Gastrocnemius medialis (tissue), 4 donors: Measurements from ENCODE around the gene CRTC2.

Experiments used
- POLR2A ChIP-seq, 2 donors: fragments of 450-650 bp; IDR thresholded peaks; one replicate each; pipeline ENCODE4 v1.6.1; 2017; ENCODE audit warnings: antibody characterized with exemption in 2 of 2, mild to moderate bottlenecking in 2 of 2, moderate library complexity in 2 of 2
- TF ChIP-seq, protein P1 (sequence below), 5 experiments: fragments of 450-650 bp in 3 of 5; fragments of 200-600 bp in 2 of 5; sonication (generic) in 2 of 5; IDR thresholded peaks in 4 of 5; conservative IDR thresholded peaks in 1 of 5; 1 replicate in 4 of 5; 2 replicates in 1 of 5; pipeline ENCODE4 v1.5.1; 2016 to 2019; ENCODE audit warnings: antibody characterized with exemption in 5 of 5, mild to moderate bottlenecking in 3 of 5, moderate library complexity in 3 of 5

DNA sequence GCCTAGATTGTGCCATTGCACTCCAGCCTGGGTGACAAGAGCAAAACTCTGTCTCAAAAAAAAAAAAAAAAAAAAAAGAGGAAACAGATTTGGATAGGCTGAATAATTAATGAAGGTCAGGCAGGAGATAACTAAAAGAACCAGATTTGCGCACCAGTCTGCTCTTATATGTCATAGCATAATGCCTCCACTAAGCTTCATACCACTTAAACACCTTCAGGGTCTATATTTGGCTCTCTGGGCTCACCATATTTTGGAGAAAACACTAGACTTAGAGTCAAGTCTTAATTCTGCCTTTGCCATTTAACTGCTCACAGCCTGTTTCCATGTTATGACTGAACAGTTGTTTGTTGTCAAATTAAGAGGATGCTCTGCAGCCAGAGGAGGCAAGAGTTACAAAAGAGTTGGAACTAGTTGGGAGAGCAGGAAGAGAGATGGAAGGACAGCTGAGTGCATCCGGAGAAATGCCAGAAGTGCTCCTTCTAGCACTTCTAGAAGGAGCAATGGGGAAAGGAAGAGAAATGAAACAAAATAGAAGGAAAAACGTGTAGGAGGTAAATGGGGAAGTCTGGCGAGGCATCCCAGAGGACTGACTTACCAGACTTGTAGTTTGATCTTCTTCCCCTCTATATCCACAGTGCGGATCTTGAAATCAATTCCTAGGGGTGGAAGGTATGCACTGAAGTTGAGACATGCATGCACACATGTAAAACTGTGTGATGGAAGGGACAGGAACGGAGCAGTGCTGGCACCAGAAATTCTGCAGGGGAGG, 25.9 kb upstream of the CRTC2 start:
- TF ChIP-seq POLR2A (IDR thresholded peaks at IDR 0.05): no peak
- TF ChIP-seq, protein P1, sequence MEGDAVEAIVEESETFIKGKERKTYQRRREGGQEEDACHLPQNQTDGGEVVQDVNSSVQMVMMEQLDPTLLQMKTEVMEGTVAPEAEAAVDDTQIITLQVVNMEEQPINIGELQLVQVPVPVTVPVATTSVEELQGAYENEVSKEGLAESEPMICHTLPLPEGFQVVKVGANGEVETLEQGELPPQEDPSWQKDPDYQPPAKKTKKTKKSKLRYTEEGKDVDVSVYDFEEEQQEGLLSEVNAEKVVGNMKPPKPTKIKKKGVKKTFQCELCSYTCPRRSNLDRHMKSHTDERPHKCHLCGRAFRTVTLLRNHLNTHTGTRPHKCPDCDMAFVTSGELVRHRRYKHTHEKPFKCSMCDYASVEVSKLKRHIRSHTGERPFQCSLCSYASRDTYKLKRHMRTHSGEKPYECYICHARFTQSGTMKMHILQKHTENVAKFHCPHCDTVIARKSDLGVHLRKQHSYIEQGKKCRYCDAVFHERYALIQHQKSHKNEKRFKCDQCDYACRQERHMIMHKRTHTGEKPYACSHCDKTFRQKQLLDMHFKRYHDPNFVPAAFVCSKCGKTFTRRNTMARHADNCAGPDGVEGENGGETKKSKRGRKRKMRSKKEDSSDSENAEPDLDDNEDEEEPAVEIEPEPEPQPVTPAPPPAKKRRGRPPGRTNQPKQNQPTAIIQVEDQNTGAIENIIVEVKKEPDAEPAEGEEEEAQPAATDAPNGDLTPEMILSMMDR (IDR thresholded peaks at IDR 0.05 in 4 of 5, conservative IDR thresholded peaks at IDR 0.05 in 1 of 5): no peak
